Peyer's patch (tissue), 4 donors: ENCODE data around the gene SLC4A5. TPM values are rescaled to one million over a fixed set of nuclear protein-coding genes. Genes with fewer than 3 reads are reported as not detected.

Source experiments
- DNase-seq, 3 donors: peaks; one replicate each; pipeline ENCODE4 v3.0.0-alpha.2; 2017 to 2019
- H3K27ac ChIP-seq, 4 donors: fragments of 200-600 bp; sonication (generic); one replicate each; pipeline ENCODE4 v1.5.1; 2016 to 2019
- H3K27me3 ChIP-seq, 2 donors: fragments of 200-600 bp; sonication (generic); one replicate each; pipeline ENCODE4 v1.5.1; 2019
- H3K36me3 ChIP-seq, 3 donors: fragments of 200-600 bp; sonication (generic); one replicate each; pipeline ENCODE4 v1.5.1; 2016 to 2019
- H3K4me1 ChIP-seq, 4 donors: fragments of 200-600 bp; sonication (generic); one replicate each; pipeline ENCODE4 v1.5.1; 2016 to 2019
- H3K4me3 ChIP-seq, 4 donors: fragments of 200-600 bp; sonication (generic); 1 replicate in 3 of 4; 2 replicates in 1 of 4; pipeline ENCODE4 v1.5.1; 2016 to 2019; ENCODE audit warnings: mild to moderate bottlenecking in 1 of 4
- H3K9me3 ChIP-seq, 4 donors: fragments of 200-600 bp; sonication (generic); one replicate each; pipeline ENCODE4 v1.5.1; 2016 to 2019; ENCODE audit warnings: mild to moderate bottlenecking in 1 of 4
- POLR2A ChIP-seq, 2 donors: fragments of 450-650 bp; IDR thresholded peaks; one replicate each; pipeline ENCODE4 v1.5.1; 2017; ENCODE audit warnings: antibody characterized with exemption in 2 of 2, mild to moderate bottlenecking in 2 of 2, moderate library complexity in 2 of 2
- total RNA-seq, 4 donors: library from RNA; depleted of rRNA; stranded (reverse); fragments of >200 nt; gene quantifications; one replicate each; pipeline ENCODE4 v1.1.0, GENCODE V29; 2016
- TF ChIP-seq, protein P1 (sequence below), 6 experiments: fragments of 450-650 bp in 4 of 6; fragments of 200-600 bp in 2 of 6; sonication (generic) in 1 of 6; IDR thresholded peaks; one replicate each; pipeline ENCODE4 v1.5.1; 2017 to 2019; ENCODE audit warnings: antibody characterized with exemption in 6 of 6, mild to moderate bottlenecking in 3 of 6, moderate library complexity in 1 of 6

SLC4A5 gene
- total RNA-seq, 4 donors from 2014 or later: 1.8 to 14.9 (median 4.9) TPM

DNA sequence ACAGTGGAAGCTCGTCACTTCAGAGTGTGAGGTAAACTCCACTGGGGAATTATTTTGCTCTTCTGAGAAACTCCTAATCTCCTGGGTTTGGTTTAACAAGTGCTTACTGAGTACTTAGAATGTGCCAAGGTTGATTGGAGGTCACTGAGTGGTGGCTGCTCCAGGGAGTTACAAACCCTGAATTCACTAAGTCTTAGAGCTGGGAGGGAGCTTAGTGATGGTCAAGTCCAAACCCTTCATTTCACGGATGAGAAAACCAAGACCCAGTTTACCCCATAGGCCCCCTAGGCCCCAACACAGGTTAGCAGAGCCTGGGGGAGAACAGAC is 52.0 kb downstream of the SLC4A5 start:
- TF ChIP-seq POLR2A (IDR thresholded peaks at IDR 0.05): no peak
- TF ChIP-seq, protein P1, sequence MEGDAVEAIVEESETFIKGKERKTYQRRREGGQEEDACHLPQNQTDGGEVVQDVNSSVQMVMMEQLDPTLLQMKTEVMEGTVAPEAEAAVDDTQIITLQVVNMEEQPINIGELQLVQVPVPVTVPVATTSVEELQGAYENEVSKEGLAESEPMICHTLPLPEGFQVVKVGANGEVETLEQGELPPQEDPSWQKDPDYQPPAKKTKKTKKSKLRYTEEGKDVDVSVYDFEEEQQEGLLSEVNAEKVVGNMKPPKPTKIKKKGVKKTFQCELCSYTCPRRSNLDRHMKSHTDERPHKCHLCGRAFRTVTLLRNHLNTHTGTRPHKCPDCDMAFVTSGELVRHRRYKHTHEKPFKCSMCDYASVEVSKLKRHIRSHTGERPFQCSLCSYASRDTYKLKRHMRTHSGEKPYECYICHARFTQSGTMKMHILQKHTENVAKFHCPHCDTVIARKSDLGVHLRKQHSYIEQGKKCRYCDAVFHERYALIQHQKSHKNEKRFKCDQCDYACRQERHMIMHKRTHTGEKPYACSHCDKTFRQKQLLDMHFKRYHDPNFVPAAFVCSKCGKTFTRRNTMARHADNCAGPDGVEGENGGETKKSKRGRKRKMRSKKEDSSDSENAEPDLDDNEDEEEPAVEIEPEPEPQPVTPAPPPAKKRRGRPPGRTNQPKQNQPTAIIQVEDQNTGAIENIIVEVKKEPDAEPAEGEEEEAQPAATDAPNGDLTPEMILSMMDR (IDR thresholded peaks at IDR 0.05): no peak
- no peaks in the 10 kb centered on the region for H3K36me3 ChIP-seq
- no peak for DNase-seq

GRCh38 chr2:74290466-74291217 is 52.6 kb downstream of the SLC4A5 start:
- no peak for TF ChIP-seq POLR2A (IDR thresholded peaks at IDR 0.05)
- TF ChIP-seq, protein P1 (IDR thresholded peaks at IDR 0.05): peak in 3 of 6 experiments; percentile 17 to 32 (median 28)
- peaks cover 0 to 12% (median 4%) of the 10 kb centered on the region in 4 donors for H3K4me1 ChIP-seq
- no peaks in the 10 kb centered on the region for H3K27me3 ChIP-seq
- no peak overlapping the region for H3K4me3 ChIP-seq
- peak in 2 of 3 donors; percentile 52 to 67 for DNase-seq
- H3K27ac ChIP-seq: peak overlapping the region; percentile 50 to 74 (median 59)
- H3K36me3 ChIP-seq: no peaks in the 10 kb centered on the region
- no peaks in the 10 kb centered on the region for H3K9me3 ChIP-seq

More for the DNA sequence above, 52.0 kb downstream of the SLC4A5 start:
- Histone ChIP-seq H3K9me3 (no peaks in the 10 kb centered on the region), H3K27ac (peak overlapping the region in 3 of 4 donors; percentile 58 to 74 (median 60)), H3K4me1 (peaks cover 0 to 12% (median 4%) of the 10 kb centered on the region in 4 donors), H3K4me3 (no peak overlapping the region), H3K27me3 (no peaks in the 10 kb centered on the region)

GRCh38 chr2:74290066-74290465 is 53.1 kb downstream of the SLC4A5 start:
- peaks cover 0 to 12% (median 4%) of the 10 kb centered on the region in 4 donors for H3K4me1 ChIP-seq
- TF ChIP-seq, protein P1 (IDR thresholded peaks at IDR 0.05): no peak
- TF ChIP-seq POLR2A (IDR thresholded peaks at IDR 0.05): no peak
- no peaks in the 10 kb centered on the region for H3K36me3 ChIP-seq
- no peak for DNase-seq
- no peaks in the 10 kb centered on the region for H3K9me3 ChIP-seq
- no peak overlapping the region for H3K4me3 ChIP-seq
- no peaks in the 10 kb centered on the region for H3K27me3 ChIP-seq
- H3K27ac ChIP-seq: peak overlapping the region in 1 of 4 donors; percentile 74

DNA sequence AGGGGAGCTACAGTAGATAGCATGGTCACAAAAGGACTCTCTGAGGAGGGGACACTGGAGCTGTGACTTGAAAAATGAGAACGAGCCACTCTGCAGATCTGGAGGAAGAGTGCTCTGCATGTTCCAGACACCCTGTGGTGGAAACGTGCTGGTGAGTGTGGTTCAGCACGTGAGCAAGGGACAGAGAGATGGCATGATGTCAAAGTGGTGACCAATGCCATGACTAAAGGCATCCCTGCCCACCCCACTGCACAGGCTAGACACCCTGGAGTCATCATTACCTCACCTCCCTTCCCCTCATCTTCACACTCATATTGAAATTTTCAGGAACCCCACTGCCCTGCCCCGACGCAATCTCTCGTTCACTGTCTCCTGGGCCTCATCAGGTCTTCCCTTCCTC is 56.5 kb downstream of the SLC4A5 start:
- no peak for DNase-seq
- no peak overlapping the region for H3K27ac ChIP-seq
- no peak overlapping the region for H3K4me3 ChIP-seq
- no peaks in the 10 kb centered on the region for H3K9me3 ChIP-seq
- no peaks in the 10 kb centered on the region for H3K27me3 ChIP-seq
- TF ChIP-seq, protein P1 (IDR thresholded peaks at IDR 0.05): no peak
- TF ChIP-seq POLR2A (IDR thresholded peaks at IDR 0.05): no peak
- H3K36me3 ChIP-seq: no peaks in the 10 kb centered on the region
- peaks cover 0 to 12% (median 4%) of the 10 kb centered on the region in 4 donors for H3K4me1 ChIP-seq

DNA sequence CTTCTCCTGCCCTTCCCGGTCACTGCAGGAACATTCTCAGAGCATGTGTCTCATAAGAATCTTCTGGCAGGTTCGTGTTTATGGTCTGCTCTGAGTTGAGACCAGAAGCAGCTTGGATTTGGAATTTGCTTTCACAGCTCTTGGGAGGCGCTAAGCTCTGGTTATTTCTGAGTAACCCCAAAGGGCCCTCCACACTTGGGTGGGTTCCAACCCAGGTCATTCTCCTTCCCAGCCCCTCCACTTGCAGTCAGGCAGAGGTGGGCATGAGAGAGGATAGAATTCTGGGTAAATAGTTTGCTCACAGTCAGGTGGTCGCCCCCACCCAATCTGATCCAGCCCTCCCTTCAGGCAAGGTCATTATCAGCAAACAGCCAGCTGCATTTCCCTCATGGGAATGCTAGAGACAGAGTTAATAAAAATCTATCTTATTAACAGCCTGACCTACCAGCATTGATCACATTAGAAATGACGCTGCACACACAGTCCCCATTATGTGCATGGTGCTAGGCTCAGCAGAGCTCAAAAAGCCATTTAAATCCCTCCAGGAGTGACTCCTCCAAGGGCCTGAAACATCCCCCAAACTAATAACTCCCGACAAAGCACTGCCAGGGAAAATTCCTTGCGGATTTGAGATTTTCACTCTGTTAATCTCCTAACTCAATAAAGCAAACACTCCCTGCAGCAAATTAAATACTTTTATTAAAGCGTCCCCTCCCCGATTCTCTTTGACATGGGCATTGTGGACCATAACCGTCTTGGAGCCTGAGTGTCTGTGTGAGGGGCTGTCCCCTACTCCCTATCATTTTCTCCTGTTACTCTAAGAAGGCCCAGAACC is 61.9 kb downstream of the SLC4A5 start:
- Histone ChIP-seq H3K27me3 (no peaks in the 10 kb centered on the region), H3K4me1 (no peaks in the 10 kb centered on the region), H3K36me3 (no peaks in the 10 kb centered on the region), H3K4me3 (no peak overlapping the region), H3K9me3 (no peaks in the 10 kb centered on the region), H3K27ac (no peak overlapping the region)
- DNase-seq: peak in 1 of 3 donors; percentile 10
- TF ChIP-seq POLR2A (IDR thresholded peaks at IDR 0.05): no peak
- TF ChIP-seq, protein P1 (IDR thresholded peaks at IDR 0.05): no peak
